Hematopoietic multipotent progenitor cell (in vitro differentiated cells): ENCODE results near the gene SYNPO2. TPM values are rescaled to one million over a fixed set of nuclear protein-coding genes. Genes with fewer than 3 reads are reported as not detected.
A peak's percentile ranks its signal among the peaks of the same experiment; 100 is the strongest.
"Not testable (repeated sequence)": the region's sequence is repeated elsewhere in the genome, so short reads cannot be mapped to it uniquely, and the experiment has no call there.

Experiments
- DNase-seq, 3 donors: peaks; one replicate each; pipeline ENCODE4 v3.0.0-alpha.2; 2011 to 2015; ENCODE audit warnings: low read depth in 2 of 3, low spot score in 2 of 3
- total RNA-seq: library from RNA; depleted of rRNA; stranded (reverse); fragments of >200 nt; gene quantifications from one replicate; pipeline ENCODE4 v1.2.3, GENCODE V29; 2012

Gene SYNPO2
- total RNA-seq, 1 donor, result 0.27 TPM

DNA sequence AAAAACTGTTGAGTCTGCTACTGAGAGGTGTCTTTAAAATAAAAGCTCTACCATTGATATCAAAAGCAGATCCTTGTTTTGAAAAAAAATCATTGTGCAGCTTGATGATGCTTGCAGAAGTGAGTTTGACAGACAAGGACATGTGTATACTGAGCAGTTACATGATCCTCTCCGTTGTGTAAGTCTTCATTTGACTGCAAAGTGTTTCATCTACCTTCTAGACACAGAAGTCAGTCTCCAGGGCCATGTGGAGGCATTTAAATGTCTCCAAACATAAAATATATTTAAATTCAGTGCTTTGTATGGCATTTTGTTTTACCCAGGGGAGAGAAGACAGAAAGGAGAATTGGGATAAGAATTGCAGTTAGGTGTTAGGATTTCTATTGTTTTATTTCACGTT is 139.2 kb downstream of the SYNPO2 start:
- DNase-seq, result no peak

DNA sequence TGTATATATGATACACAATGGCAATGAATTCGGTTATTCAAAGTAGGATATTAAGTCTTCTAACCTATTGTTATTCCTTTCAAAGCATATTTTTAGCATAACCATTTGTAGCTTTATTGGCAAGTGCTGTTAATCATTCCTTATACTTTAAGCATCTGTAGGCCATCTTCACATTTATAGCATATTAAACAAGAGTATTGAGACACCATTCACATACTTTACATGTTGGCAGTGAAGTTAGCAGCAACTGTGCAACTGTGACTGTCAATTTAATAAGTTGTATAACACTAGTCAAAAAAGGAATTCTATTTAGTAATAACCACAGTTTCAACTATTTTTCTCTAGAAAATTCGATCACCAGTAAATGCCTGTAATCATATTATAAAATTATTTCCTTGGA is 139.6 kb downstream of the SYNPO2 start:
- no peak for DNase-seq

DNA sequence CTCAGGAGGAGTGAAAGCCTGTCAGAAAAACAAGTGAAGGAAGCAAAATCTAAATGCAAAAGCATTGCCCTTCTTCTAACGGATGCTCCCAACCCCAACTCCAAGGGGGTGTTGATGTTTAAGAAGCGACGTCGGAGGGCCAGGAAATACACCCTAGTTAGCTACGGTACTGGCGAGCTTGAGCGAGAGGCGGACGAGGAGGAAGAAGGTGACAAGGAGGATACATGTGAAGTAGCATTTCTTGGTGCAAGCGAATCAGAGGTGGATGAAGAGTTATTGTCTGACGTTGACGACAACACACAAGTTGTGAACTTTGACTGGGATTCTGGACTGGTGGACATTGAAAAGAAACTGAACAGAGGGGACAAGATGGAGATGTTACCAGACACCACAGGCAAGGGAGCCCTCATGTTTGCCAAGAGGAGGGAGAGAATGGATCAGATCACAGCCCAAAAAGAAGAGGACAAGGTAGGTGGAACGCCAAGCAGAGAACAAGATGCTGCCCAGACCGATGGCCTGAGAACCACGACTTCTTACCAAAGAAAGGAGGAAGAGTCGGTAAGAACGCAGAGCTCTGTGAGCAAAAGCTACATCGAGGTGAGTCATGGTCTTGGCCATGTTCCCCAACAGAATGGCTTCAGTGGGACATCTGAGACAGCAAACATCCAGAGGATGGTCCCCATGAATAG is 141.3 kb downstream of the SYNPO2 start:
- no peak for DNase-seq

DNA sequence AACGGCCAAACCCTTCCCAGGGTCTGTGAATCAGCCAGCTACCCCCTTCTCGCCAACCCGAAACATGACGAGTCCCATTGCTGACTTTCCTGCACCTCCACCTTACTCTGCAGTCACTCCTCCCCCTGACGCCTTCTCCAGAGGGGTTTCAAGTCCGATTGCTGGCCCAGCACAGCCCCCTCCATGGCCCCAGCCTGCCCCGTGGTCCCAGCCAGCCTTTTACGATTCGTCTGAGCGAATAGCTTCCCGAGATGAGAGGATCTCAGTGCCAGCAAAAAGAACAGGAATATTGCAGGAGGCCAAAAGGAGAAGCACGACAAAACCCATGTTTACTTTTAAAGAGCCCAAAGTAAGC is 141.9 kb downstream of the SYNPO2 start:
- DNase-seq, result no peak

DNA sequence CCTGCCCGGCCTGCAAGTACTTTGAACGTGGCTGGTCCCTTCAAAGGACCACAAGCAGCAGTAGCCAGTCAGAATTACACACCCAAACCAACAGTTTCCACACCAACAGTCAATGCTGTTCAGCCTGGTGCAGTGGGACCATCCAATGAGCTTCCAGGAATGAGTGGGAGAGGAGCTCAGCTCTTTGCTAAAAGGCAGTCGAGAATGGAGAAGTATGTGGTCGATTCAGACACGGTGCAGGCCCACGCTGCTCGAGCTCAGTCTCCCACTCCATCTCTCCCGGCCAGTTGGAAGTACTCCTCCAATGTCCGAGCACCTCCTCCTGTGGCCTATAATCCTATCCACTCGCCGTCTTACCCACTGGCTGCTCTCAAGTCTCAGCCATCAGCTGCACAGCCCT is 142.6 kb downstream of the SYNPO2 start:
- DNase-seq, result no peak

DNA sequence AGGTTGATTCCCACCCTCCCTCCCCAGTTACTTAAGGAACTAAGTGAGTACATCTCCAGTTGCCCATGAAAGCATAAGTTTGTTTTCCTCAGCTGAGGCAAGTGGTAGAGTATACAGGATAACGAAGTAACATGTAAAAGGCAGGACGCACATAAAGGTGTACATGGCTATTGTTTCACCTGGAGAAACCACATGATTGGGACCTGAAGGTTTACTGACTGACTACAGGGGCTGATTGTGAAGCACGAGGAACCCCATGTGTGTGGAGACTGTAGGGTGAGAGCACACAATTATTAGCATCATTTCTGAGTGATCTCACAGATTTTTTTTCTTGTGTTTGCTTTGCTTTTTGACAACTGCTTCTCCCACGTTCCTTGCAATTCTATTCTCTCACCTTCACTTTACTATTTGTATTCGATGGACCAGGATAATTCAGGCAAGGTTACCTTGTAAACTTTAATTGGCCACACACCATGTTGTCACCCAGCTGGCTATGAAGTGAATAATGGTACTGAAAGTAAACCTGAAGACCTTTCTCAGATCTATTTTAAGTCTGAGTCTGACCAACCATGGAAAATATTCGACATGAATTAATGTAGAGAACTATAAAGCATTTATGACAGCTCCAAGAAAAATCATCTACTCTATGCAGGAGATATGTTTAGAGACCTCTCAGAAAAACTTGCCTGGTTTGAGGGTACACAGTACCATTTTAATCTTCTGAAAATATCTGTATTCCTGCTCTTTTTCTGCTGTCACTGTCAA is 144.4 kb downstream of the SYNPO2 start:
- DNase-seq, result no peak

DNA sequence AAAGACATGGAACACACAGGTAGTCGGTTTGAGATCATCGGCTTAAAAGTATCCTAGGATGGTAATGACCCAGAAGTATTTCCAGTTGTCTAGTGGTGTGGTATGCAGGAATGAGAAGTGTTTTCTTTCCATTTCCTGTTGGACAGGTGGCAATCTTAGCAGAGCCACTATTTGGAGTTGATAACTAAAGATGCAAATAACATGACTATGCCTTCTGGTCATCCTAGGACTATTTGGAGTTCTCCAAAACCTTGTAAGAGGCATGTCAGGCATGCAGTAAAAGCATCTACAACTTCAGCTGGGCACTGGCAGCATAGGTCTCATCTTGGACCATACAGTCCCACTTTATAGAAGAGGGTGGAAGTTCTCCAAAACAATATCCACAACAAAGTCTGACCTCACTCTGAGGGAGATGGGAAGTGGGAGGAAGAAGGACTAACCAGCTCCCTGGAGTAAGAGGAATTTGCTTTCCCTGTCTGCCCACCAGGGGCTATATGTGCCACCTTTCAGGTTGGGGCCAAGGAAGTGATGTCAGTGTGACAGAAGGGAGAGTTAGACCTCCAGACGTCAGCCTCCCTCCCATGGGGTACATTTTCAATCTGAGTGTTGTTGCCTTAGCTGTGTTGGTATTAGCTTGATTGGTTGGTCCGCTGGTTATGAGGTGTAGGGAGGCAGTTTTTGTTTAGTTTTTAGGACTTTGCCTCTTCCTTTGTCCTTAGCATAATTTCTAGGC is 145.8 kb downstream of the SYNPO2 start:
- DNase-seq, result no peak

DNA sequence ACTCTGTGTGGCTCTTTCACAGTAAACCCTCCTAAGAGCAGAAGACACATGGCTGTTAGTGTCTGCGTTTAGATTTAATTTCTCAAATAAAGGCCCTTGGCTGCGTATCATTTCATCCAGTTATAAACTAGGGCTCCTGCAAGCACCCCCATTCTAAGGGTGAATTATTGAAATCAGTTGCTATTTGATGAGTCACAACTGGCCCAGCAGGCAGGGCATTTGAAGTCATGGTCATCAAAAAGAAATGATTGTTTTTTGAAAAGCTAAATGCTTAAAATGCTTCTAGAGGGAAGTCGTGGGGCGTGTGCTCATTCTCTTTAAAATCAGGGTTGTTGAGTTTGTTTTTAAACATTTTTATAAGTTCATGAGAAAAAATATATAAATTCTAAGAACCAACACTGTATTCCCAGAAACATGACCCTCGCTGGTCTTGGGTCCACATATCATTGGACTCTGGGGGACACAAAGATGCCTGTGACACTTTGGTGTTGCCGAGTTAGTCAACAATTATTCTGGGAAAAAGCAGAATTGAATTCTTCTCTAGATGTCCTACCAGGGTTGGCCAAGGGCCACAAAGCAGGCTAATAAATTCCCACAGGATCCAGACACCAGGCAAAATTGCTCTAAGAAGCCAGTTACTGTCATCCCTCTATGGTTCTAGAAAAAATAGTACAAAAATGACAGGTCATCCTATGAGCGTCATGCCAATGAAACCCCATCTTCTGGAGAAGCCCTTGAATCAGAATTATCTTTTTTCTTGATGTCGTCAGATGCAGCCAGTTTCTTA is 147.5 kb downstream of the SYNPO2 start:
- no peak for DNase-seq

DNA sequence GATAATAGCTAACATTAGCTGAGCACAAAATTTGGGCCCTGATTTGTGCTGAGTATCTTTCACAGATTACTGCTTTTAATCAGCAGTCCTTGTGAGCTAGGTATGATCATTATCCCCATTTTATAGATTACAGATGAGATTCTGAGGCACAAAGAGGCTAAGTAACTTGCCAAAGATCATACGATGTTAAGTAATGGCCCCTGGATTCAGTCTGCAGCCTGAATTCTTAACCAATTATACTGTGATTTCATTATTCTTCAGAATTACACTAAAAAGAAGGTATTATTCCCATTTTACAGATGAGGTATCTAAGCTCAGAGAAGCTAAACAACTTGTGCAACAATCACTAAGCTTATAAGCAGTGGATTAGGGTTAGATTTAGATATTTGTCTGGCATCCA is 149.1 kb downstream of the SYNPO2 start:
- no peak for DNase-seq

DNA sequence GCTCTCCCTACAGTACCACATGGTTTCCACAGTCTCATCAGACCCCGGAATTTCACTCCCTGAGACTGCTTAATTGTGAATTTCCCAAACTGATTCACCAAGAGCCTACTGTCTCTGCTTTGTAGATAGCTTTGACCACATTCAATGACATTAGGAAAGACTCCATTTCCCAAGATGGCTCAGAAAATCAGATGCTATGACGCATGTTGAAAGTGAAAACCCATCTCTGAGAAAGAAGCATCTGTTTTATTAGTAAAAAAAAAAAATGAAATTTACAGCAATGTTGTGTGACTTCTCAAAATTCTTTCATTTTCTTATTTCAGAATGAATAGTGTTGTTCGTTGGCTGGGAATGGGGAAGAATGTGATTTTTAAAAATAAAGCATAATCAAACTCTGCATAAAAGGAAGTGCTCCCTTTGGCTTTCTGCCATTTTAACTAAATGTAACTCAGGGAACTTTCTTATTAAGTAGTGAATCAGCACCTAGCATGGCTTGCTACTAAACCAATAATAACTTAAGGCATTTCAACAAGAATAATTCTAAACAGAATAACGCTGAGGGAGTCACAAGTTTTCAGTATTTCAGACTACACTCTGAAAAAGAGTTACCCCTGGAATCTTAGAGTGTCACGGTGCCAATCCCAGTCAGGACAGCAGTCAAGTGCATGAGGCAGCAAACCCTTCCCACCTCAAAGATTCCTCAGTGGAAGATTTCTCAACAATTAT is 149.6 kb downstream of the SYNPO2 start:
- peak in 2 of 3 donors; percentile 9 to 34 for DNase-seq

DNA sequence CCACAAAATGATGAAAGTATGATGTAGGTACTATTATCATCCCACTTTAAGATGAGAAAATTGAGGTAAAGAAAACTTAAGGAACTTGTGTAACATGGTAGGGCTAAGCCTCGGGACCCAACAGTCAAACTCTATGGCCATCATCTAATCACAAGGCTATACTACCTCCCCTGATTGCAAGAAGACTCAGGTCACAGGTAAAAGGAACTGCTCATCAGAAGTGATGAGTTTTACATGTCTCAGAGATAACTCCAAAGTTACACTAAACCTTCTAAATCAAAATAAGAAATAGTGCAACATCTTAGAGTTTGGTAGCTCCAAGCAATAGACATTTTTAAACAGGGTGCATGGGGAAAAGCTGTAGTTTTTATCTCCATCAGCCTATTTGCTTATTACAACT is 150.5 kb downstream of the SYNPO2 start:
- DNase-seq, result no peak

DNA sequence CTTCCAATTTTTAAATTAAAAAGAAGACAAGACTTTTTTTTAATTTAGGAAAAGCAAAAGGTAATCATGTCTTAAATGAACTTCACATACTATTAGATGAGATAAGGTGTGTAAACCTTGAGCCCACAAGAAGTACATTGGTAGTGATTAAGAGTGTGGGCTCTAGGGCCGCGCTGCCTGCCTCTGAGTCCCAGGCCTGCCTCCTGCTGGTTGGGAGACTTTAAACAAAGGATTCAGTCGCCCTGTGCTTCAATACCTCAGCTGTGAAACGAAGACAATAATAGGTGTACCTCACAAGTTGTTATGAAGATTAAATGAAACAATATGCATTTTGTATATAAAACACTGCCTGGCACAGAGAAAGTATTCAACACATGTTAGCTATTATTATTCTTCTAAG is 151.1 kb downstream of the SYNPO2 start:
- no peak for DNase-seq

DNA sequence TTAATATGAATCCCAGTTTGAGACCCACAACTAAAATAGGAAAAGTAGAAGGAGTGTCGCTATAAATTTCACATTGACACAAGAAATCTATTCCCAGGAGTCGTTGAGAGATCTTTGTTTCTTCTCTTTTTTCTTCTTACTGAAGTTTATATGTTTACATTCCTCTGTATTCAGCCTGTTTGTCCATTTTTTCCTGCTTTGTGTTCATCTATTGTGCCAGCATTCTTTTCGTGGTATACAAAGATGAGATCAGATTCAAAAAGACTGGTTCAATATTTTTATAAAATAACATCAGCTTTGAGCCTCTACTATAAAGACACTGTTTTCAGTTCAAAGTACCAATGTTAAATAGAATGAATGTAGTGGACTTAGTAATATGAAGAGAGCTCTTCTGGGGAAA is 151.6 kb downstream of the SYNPO2 start:
- DNase-seq, result no peak

DNA sequence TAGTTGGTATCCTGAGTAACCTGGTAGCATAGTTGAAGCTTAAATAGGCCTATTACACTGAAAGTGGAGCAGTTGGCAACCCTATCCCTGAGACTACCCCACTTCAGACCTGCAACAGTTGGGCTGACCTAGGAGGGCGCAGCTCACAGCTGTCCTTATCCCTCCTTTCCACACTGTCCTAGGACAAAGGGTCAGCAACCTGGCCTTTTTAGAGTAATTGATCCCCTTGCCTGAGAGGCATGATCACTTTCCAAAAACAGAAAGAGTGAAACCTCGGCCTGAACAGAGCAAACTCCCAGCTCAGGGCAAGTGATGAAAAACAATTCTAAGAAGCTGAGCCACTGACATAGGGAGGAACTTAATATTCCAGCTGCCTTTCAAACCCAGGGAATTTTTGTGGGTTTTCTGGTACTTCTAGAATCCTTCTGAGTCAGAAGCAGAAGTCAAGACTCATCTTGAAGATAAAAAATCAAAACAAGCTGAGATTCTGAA is 152.1 kb downstream of the SYNPO2 start:
- no peak for DNase-seq

DNA sequence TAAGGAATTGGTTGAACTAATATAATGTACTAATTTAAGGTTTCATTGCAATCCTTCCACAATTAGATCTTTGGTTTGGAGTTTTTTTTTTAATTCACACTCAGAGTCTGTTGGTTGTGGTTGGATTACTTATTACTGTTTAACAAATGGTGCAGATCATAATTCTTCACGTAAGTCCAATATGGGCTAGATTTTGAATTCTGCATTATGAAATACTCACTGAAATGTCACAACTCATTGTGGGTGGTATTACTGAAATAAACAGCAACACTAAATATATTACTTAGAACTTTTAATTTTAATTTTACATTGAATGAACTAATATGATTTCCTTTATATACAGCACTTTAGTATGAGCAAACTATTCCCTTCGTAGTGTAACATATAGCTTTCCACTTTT is 152.7 kb downstream of the SYNPO2 start:
- no peak for DNase-seq

DNA sequence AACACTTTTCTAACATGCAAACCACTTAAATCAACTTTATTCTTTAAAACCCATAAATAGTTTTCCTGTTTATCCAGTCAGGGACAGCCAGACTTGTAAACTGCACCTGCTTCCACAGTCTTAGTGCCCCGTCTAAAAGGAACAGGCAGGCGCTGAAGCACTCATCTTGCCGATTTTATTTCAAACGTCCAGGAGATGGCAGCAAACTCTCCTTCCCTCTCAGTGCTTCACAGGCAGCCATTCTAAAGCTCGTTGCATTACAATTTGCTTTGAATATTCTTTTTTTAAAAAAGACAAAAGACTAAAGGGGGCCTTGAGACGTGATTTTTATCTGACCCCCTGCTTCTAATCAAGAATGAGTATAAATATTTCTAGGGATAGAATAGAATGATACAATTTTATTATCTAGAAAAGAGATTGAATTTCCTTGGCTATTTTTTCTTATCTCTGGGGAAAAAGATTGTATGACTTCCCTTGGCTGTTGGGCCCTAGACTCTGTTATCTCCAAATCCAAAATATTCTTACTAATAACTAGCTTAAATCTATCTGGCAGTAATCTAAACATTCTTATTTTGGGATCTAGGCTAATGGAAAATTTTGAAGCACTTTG is 153.4 kb downstream of the SYNPO2 start:
- DNase-seq, result peak; percentile 22 to 88 (median 70)

DNA sequence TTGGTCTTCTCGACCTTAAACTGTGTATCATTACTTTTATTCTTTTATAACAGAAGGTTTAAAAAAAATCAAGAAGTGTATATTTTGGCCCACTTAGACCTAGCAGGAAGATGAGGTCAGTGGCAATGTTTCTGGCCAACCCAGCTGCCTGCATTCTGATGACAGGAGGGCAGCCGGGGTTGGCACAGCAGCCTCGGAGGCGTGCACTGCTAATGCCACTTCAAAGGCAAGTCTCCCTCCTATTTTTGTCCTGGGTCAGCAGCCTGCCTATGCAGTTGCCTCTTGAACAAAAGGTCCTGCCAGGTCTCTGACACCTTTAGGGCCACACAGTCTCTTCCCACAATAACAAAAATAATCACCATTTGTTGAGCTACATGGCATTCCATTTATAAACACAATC is 157.6 kb downstream of the SYNPO2 start:
- DNase-seq, result no peak

DNA sequence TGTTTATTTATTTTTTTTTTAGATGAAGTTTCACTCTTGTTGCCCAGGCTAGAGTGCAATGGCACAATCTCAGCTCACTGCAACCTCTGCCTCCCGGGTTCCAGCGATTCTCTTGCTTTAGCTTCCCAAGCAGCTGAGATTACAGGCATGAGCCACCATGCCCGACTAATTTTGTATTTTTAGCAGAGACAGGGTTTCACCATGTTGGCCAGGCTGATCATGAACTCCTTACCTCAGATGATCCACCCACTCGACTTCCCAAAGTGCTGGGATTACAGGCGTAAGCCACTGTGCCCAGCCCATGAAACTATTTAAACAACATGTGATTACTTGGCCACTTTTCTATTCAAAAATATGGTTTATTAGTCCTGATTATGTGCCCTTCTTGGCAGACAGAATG is 158.4 kb downstream of the SYNPO2 start:
- DNase-seq, result not testable (repeated sequence)

DNA sequence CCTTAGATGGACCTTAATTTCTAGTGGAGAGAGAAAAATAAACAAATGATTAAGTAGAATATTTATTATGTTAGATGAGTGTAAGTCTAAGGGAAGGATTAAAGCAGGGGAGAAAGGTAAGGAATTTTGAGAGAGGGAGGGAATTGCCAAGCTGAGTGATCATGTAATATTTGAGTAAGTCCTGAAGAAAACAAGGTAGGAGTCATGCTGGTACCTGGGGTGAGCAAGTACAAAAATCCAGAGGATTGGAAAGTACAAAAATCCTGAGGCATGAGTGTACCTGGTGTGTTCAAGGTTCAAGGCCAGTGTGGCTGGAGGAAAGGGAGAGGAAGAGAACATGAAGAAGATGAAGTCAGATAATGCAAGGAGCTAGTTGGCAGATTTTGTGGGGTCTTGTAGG is 159.8 kb downstream of the SYNPO2 start:
- DNase-seq, result no peak

DNA sequence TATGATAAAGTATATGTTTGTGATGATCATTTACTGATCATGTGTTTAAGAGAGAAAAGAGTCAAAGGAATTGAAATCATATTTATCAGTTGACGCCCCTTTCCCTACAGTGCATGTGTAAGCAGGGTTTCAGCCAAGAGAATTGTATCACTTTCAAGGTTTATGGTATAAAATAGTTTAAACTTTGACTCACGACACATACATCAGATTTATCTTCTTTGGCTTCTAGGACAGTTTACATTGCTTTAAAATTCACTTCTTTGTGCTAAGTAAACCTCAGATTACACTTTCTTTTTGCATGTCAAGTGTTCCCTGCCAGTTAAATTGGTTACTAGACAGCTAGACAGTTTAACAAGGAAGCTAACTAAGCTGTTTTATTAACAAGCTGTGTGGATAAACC is 160.7 kb downstream of the SYNPO2 start:
- DNase-seq, result no peak
